Fibroblast of the aortic adventitia (primary cell): Measurements from ENCODE around the gene SESTD1. TPM values are rescaled to one million over a fixed set of nuclear protein-coding genes. Genes with fewer than 3 reads are reported as not detected.
A peak's percentile ranks its signal among the peaks of the same experiment; 100 is the strongest.
"Not testable (repeated sequence)": the region's sequence is repeated elsewhere in the genome, so short reads cannot be mapped to it uniquely, and the experiment has no call there.

Source experiments
- DNase-seq: peaks from one replicate; pipeline ENCODE4 v3.0.0-alpha.2; 2010; ENCODE audit warnings: low read depth
- H3K4me3 ChIP-seq: 2 replicates; pipeline ENCODE4 v1.5.1; 2011; ENCODE audit warnings: low read depth, mild to moderate bottlenecking, control low read depth, low read length, moderate library complexity
- total RNA-seq: library from RNA; depleted of rRNA; stranded (reverse); fragments of >200 nt; gene quantifications from 2 replicates; pipeline ENCODE4 v1.2.3, GENCODE V29; 2012; ENCODE audit warnings: low replicate concordance
- TF ChIP-seq, protein P1 (sequence below): IDR thresholded peaks from 2 replicates; pipeline ENCODE4 v1.5.1; 2011; ENCODE audit warnings: mild to moderate bottlenecking, low read length, control low read depth, inconsistent platforms; ENCODE audit not compliant: insufficient read depth

Gene SESTD1
- total RNA-seq, 1 donor: 62.3 TPM

DNA sequence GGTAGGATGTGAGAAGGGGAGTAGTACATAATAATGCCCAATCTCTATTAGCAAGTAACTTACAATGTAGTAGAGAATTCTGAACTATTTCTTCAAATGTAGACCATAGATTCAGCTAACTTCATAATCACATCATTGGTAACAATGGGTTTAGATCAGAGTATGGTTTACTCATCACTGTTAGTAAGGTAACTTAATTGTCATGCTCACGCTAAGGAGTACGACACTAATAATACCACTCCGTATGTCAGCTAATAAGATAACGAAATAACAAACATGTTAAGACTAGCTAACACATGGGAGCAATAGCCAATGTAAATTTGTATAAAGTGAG is 158.3 kb downstream of the SESTD1 start:
- H3K4me3 ChIP-seq: no peak overlapping the region
- TF ChIP-seq, protein P1, sequence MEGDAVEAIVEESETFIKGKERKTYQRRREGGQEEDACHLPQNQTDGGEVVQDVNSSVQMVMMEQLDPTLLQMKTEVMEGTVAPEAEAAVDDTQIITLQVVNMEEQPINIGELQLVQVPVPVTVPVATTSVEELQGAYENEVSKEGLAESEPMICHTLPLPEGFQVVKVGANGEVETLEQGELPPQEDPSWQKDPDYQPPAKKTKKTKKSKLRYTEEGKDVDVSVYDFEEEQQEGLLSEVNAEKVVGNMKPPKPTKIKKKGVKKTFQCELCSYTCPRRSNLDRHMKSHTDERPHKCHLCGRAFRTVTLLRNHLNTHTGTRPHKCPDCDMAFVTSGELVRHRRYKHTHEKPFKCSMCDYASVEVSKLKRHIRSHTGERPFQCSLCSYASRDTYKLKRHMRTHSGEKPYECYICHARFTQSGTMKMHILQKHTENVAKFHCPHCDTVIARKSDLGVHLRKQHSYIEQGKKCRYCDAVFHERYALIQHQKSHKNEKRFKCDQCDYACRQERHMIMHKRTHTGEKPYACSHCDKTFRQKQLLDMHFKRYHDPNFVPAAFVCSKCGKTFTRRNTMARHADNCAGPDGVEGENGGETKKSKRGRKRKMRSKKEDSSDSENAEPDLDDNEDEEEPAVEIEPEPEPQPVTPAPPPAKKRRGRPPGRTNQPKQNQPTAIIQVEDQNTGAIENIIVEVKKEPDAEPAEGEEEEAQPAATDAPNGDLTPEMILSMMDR: no peak
- DNase-seq: no peak

DNA sequence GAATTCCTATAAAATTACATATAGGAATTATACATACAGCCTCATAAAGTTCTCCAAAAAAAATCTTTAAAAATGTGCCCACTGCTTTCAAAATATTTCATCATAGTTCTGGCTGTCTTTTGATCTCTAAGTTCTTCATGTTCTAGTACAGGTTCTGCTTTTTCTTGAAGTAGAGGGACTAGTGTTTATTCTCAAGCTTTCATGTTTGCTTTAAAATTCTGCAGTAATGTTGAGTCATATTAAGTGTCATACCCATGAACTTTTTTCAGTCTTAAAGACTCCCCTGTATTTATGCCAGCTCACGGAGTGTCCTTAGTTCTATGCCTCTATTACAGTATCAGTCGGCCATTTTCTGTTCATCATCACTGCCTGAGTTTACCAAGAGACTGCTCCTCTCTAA is 159.9 kb downstream of the SESTD1 start:
- no peak overlapping the region for H3K4me3 ChIP-seq
- TF ChIP-seq, protein P1: no peak
- DNase-seq: peak; percentile 46

- H3K4me3 ChIP-seq: no peak overlapping the region
- no peak for DNase-seq
- TF ChIP-seq, protein P1: no peak
Measured at GRCh38 chr2:179098080-179098689, 166.4 kb downstream of the SESTD1 start.

- TF ChIP-seq, protein P1: no peak
- DNase-seq: no peak
- no peak overlapping the region for H3K4me3 ChIP-seq
Measured at GRCh38 chr2:179097131-179097530, 167.5 kb downstream of the SESTD1 start.

GRCh38 chr2:179096090-179096489 is 168.5 kb downstream of the SESTD1 start:
- TF ChIP-seq, protein P1: no peak
- no peak overlapping the region for H3K4me3 ChIP-seq
- no peak for DNase-seq

DNA sequence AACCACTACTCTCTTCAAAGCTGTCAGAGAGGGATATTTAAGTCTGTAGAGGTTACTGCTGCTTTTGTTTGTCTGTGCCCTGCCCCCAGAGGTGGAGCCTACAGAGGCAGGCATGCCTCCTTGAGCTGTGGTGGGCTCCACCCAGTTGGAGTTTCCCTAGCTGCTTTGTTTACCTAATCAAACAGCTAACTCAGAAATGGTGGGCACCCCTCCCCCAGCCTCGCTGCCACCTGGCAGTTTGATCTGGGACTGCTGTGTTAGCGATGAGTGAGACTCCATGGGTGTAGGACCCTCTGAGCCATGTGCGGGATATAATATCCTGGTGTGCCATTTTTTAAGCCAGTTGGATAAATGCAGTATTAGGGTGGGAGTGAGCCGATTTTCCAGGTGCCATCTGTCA is 171.7 kb downstream of the SESTD1 start:
- DNase-seq: not testable (repeated sequence)

GRCh38 chr2:179082697-179083096 is 181.9 kb downstream of the SESTD1 start:
- no peak for DNase-seq
- TF ChIP-seq, protein P1: no peak
- H3K4me3 ChIP-seq: no peak overlapping the region

More for the DNA sequence above, 171.7 kb downstream of the SESTD1 start:
- H3K4me3 ChIP-seq: not testable (repeated sequence)
